ENCODE results near the gene CCDC43.
A peak's percentile ranks its signal among the peaks of the same experiment; 100 is the strongest.
"Not testable (repeated sequence)": the region's sequence is repeated elsewhere in the genome, so short reads cannot be mapped to it uniquely, and the experiment has no call there.

Gene CCDC43

GRCh38 chr17:44689477-44690217, at the start of gene CCDC43:
TSS of gene CCDC43 (minus strand) at chr17:44689776. CDS start at chr17:44689753, 23 bp downstream.
- peak; percentile 92 for DNase-seq (ENCODE audit: low read depth)

- DNase-seq (ENCODE audit: low read depth) = no peak
Measured at GRCh38 chr17:44738214-44738906, 48.8 kb upstream of the CCDC43 start.

- DNase-seq (ENCODE audit: low read depth) = no peak
Measured at GRCh38 chr17:44736551-44737240, 47.1 kb upstream of the CCDC43 start.

- no peak for DNase-seq (ENCODE audit: low read depth)
Measured at GRCh38 chr17:44734272-44734671, 44.7 kb upstream of the CCDC43 start.

- DNase-seq (ENCODE audit: low read depth) = no peak
Measured at GRCh38 chr17:44733753-44734152, 44.2 kb upstream of the CCDC43 start.

- DNase-seq (ENCODE audit: low read depth) = not testable (repeated sequence)
Measured at GRCh38 chr17:44726121-44726520, 36.5 kb upstream of the CCDC43 start.

GRCh38 chr17:44722254-44722653, 32.7 kb upstream of the CCDC43 start:
- no peak for DNase-seq (ENCODE audit: low read depth)

- DNase-seq (ENCODE audit: low read depth) = no peak
Measured at GRCh38 chr17:44719444-44719843, 29.9 kb upstream of the CCDC43 start.

GRCh38 chr17:44708401-44709263, 19.1 kb upstream of the CCDC43 start, which contains the start of gene DBF4B:
TSS of gene DBF4B (plus strand) at chr17:44708665. CDS start at chr17:44708821, 156 bp downstream.
- DNase-seq (ENCODE audit: low read depth) = peak; percentile 70

- DNase-seq (ENCODE audit: low read depth) = no peak
Measured at GRCh38 chr17:44707755-44708400, 18.3 kb upstream of the CCDC43 start.

GRCh38 chr17:44700288-44700687, 10.7 kb upstream of the CCDC43 start:
- DNase-seq (ENCODE audit: low read depth) = not testable (repeated sequence)

GRCh38 chr17:44693609-44694008, 4.0 kb upstream of the CCDC43 start:
- DNase-seq (ENCODE audit: low read depth) = no peak

GRCh38 chr17:44690746-44691306, 1.2 kb upstream of the CCDC43 start:
- DNase-seq (ENCODE audit: low read depth) = not testable (repeated sequence)

GRCh38 chr17:44688675-44689476, 700 bp downstream of the CCDC43 start:
- DNase-seq (ENCODE audit: low read depth) = no peak

GRCh38 chr17:44688200-44688599, 1.4 kb downstream of the CCDC43 start:
- DNase-seq (ENCODE audit: low read depth) = no peak

GRCh38 chr17:44687756-44688155, 1.8 kb downstream of the CCDC43 start:
- DNase-seq (ENCODE audit: low read depth) = no peak

- not testable (repeated sequence) for DNase-seq (ENCODE audit: low read depth)
Measured at GRCh38 chr17:44683303-44683702, 6.3 kb downstream of the CCDC43 start.

- DNase-seq (ENCODE audit: low read depth) = no peak
Measured at GRCh38 chr17:44677136-44677535, 12.4 kb downstream of the CCDC43 start.

GRCh38 chr17:44673893-44674292, 15.7 kb downstream of the CCDC43 start:
- no peak for DNase-seq (ENCODE audit: low read depth)

- no peak for DNase-seq (ENCODE audit: low read depth)
Measured at GRCh38 chr17:44672479-44673093, 17.0 kb downstream of the CCDC43 start.
